ENCODE measurements around the gene SVBP. TPM values are rescaled to one million over a fixed set of nuclear protein-coding genes. Genes with fewer than 3 reads are reported as not detected.

SVBP gene
- total and polyA plus RNA-seq, 2 of the 8 experiments (the other 6 are each of a cell fraction or from before 2014, with no cell fraction given): 29.7 to 30.2 TPM

- POLR2A ChIA-PET (ENCODE audit: partially characterized antibody): interaction anchor here (0.7 to 2.2 kb wide), 15 partner anchors 10 to 222 kb away, joined by 3 to 14 read pairs (median 5); partner anchors contain the start of genes CLDN19 and YBX1
- DNase-seq (ENCODE audit: low read depth in 1 of 2, low spot score in 2 of 2) (peak; percentile 98 to 99), FAIRE-seq (no peak)
- H3K4me1 ChIP-seq (replicated peaks in 1 of 4; ENCODE audit: control insufficient read depth in 3 of 4, insufficient read depth in 4 of 4, low read length in 3 of 4): peaks cover 0 to 6% (median 3%) of the 10 kb centered on the region in 4 experiments; a peak in 5 of 7 replicates
- H3K79me2 ChIP-seq (ENCODE audit: control insufficient read depth in 1 of 2, insufficient read depth in 2 of 2, low read length in 2 of 2): peaks cover 6 to 28% of the 10 kb centered on the region in 2 experiments; a peak in 3 of 4 replicates
- H3K27me3 ChIP-seq (replicated peaks in 1 of 4; ENCODE audit: control insufficient read depth in 3 of 4, extremely low read depth in 1 of 4, insufficient read depth in 3 of 4, low read length in 3 of 4): no peaks in the 10 kb centered on the region
- H3K23ac ChIP-seq (ENCODE audit: insufficient read length): no peak within 1 kb of the TSS
- peaks cover 0 to 4% of the 10 kb centered on the region in 2 experiments for H4K20me1 ChIP-seq (replicated peaks in 1 of 2; ENCODE audit: control insufficient read depth in 1 of 2, insufficient read depth in 2 of 2, low read length in 2 of 2)
- no peaks in the 10 kb centered on the region for H3K79me1 ChIP-seq (ENCODE audit: low read depth, low read length)
- no peaks in the 10 kb centered on the region for H3K36me3 ChIP-seq (ENCODE audit: control insufficient read depth in 2 of 4, insufficient read depth in 4 of 4, low read length in 3 of 4)
- H3K56ac ChIP-seq (replicated peaks; ENCODE audit: insufficient read length, low read depth, low read length): peak within 1 kb of the TSS; percentile 70
- H2BK5ac ChIP-seq (ENCODE audit: low read depth, low read length): peak within 1 kb of the TSS; percentile 87; the same call in 1 of the 2 replicates
- peak within 1 kb of the TSS; percentile 75 for H3K18ac ChIP-seq (ENCODE audit: extremely low read depth, low read length)
- no peak within 1 kb of the TSS for H2BK120ac ChIP-seq (replicated peaks; ENCODE audit: low read depth, low read length)
- peak within 1 kb of the TSS; percentile 75 for H4K8ac ChIP-seq (ENCODE audit: extremely low read depth, insufficient read depth, low read length)
- H3K9me3 ChIP-seq (ENCODE audit: insufficient read depth in 2 of 2, low read depth in 1 of 2, low read length in 1 of 2): no peaks in the 10 kb centered on the region
- peak within 1 kb of the TSS; percentile 4 for H3K4ac ChIP-seq (replicated peaks; ENCODE audit: insufficient read length, low read depth, low read length)
- no peak within 1 kb of the TSS for H3K14ac ChIP-seq (ENCODE audit: insufficient read length)
- H2AK5ac ChIP-seq (ENCODE audit: low read depth, low read length): no peak within 1 kb of the TSS
- H2BK15ac ChIP-seq (ENCODE audit: low read length): peak within 1 kb of the TSS; percentile 95; the same call in 1 of the 2 replicates
- peak within 1 kb of the TSS; percentile 58 for H4K5ac ChIP-seq (ENCODE audit: insufficient read length, low read depth, low read length)
- H2AFZ ChIP-seq (ENCODE audit: low read length): peak within 1 kb of the TSS; percentile 67
- peaks cover 7% of the 10 kb centered on the region for H3K23me2 ChIP-seq (ENCODE audit: low read depth, low read length)
- H2BK20ac ChIP-seq (ENCODE audit: low read length): no peak within 1 kb of the TSS
- peak within 1 kb of the TSS; percentile 17; the same call in 1 of the 2 replicates for H3K27ac ChIP-seq (ENCODE audit: low read depth, low read length)
- H3K4me3 ChIP-seq (ENCODE audit: extremely low read depth in 1 of 4, insufficient read depth in 2 of 4, low read depth in 3 of 4, low read length in 4 of 4): peak within 1 kb of the TSS; percentile 82 to 92 (median 84)
- CTCF ChIA-PET (ENCODE audit: partially characterized antibody): interaction anchor here (0.5 to 4.6 kb wide), 17 partner anchors 9 to 608 kb away, joined by 3 to 26 read pairs (median 4); partner anchors contain the start of gene ZNF691
- H2BK12ac ChIP-seq (ENCODE audit: low read depth, low read length): peak within 1 kb of the TSS; percentile 90; the same call in 1 of the 2 replicates
- H3K9ac ChIP-seq (replicated peaks in 1 of 4; ENCODE audit: extremely low read depth in 1 of 4, low read depth in 3 of 4, low read length in 3 of 4): peak within 1 kb of the TSS; percentile 52 to 77 (median 59)
- H4K91ac ChIP-seq (replicated peaks; ENCODE audit: insufficient read length, low read length): peak within 1 kb of the TSS; percentile 92
- H3K4me2 ChIP-seq (ENCODE audit: insufficient read depth in 1 of 2, low read depth in 2 of 2, low read length in 2 of 2): peak within 1 kb of the TSS; percentile 87 to 90
- 1% methylated on average over 67 of the region's 82 CpGs; no CpG with 5 or more reads in 1 of the 2 experiments for WGBS, 2 experiments (ENCODE audit: extremely low coverage in 1 of 2, insufficient coverage in 1 of 2, insufficient read length in 1 of 2, insufficient replicate concordance in 2 of 2, low coverage in 1 of 2, low lambda C conversion rate in 2 of 2, missing lambda C conversion rate in 1 of 2)
- TF ChIP-seq RNF2 (IDR thresholded peaks at IDR 0.05; ENCODE audit: borderline replicate concordance, low read depth, low read length, missing control alignments, poor library complexity, severe bottlenecking): no peak
- no peak; the same call in none of the 2 replicates for TF ChIP-seq MAX (IDR thresholded peaks at IDR 0.05)
- peak; percentile 55 for TF ChIP-seq ASH2L (IDR thresholded peaks at IDR 0.05; ENCODE audit: low read length)
- TF ChIP-seq SUZ12 (IDR thresholded peaks at IDR 0.05; ENCODE audit: low read length): no peak
- TF ChIP-seq ATF3 (IDR thresholded peaks at IDR 0.05; ENCODE audit: insufficient read depth, low read depth, low read length): no peak
- no peak for TF ChIP-seq SRF (IDR thresholded peaks at IDR 0.05; ENCODE audit: low read depth, low read length)
- no peak for TF ChIP-seq SP2 (IDR thresholded peaks at IDR 0.05; ENCODE audit: low read length)
- no peak for TF ChIP-seq ATF2 (IDR thresholded peaks at IDR 0.05; ENCODE audit: low read length)
These were observed 50.3 kb downstream of the SVBP start, which contains the start of the genes C1orf50 and P3H1 for GRCh38 chr1:42766741-42767509. TSS of gene C1orf50 (plus strand) at chr1:42767249. CDS start at chr1:42767312, 63 bp downstream. TSS of gene P3H1 (minus strand) at chr1:42767028. CDS start at chr1:42766971, 57 bp downstream.

Measured in H1 (cell line).